PC-3 (cell line): ENCODE results near the gene RAB9B. TPM values are rescaled to one million over a fixed set of nuclear protein-coding genes. Genes with fewer than 3 reads are reported as not detected.

Source experiments
- ATAC-seq: fragments of 200-7000 bp; cut with Tn5 transposase; 2 replicates; pipeline ENCODE4 v1.9.1; 2020; ENCODE audit warnings: mild to moderate bottlenecking, moderate library complexity
- BruUV-seq: library from RNA; stranded (reverse); fragments of 400-500 nt; replicated peaks from 2 replicates; lab custom pipeline; 2021; lab: Mats Ljungman, UMichigan
- CTCF ChIA-PET: fragments of 300-600 bp; sonication (Branson Sonifier 250); formaldehyde crosslinking; loops from one replicate; lab custom pipeline; 2022; ENCODE audit warnings: antibody characterized with exemption; lab: Charles Lee
- POLR2A ChIA-PET: fragments of 300-600 bp; sonication (Branson Sonifier 250); formaldehyde crosslinking; loops from one replicate; lab custom pipeline; 2022; ENCODE audit warnings: antibody characterized with exemption; ENCODE audit not compliant: unreplicated experiment; lab: Charles Lee
- DNase-seq: peaks from one replicate; pipeline ENCODE4 v3.0.0-alpha.2; 2015
- H2AFZ ChIP-seq: fragments of 300-600 bp; sonication (generic); 2 replicates; pipeline ENCODE4 v1.6.0; 2016; ENCODE audit warnings: antibody characterized with exemption, low read length
- H3F3A ChIP-seq: fragments of 300-600 bp; sonication (generic); one replicate; pipeline ENCODE4 v1.6.0; 2017; ENCODE audit warnings: antibody characterized with exemption, low read length, control low read depth, mild to moderate bottlenecking; ENCODE audit not compliant: unreplicated experiment
- H3K27ac ChIP-seq: fragments of 300-600 bp; sonication (generic); 2 replicates; pipeline ENCODE4 v1.5.1; 2016; ENCODE audit warnings: mild to moderate bottlenecking, low read length
- H3K27me3 ChIP-seq: fragments of 300-600 bp; sonication (generic); 2 replicates; pipeline ENCODE4 v1.6.1; 2016; ENCODE audit warnings: low read length, mixed read lengths
- H3K36me3 ChIP-seq: fragments of 300-600 bp; sonication (generic); 2 replicates; pipeline ENCODE4 v1.6.1; 2016; ENCODE audit warnings: low read depth, mixed run types, low read length, mixed read lengths
- H3K4me1 ChIP-seq: fragments of 300-600 bp; sonication (generic); 2 replicates; pipeline ENCODE4 v1.5.1; 2016; ENCODE audit warnings: low read length; ENCODE audit not compliant: insufficient read depth
- H3K4me2 ChIP-seq: fragments of 300-600 bp; sonication (generic); 2 replicates; pipeline ENCODE4 v1.6.0; 2016; ENCODE audit warnings: low read length
- H3K4me3 ChIP-seq: fragments of 300-600 bp; sonication (generic); 2 replicates; pipeline ENCODE4 v1.5.1; 2016; ENCODE audit warnings: mild to moderate bottlenecking, low read length, mixed read lengths
- H3K79me2 ChIP-seq: fragments of 300-600 bp; sonication (generic); 2 replicates; pipeline ENCODE4 v1.6.1; 2017; ENCODE audit warnings: low read length, mixed read lengths
- H3K9ac ChIP-seq: fragments of 300-600 bp; sonication (generic); 2 replicates; pipeline ENCODE4 v1.6.0; 2016; ENCODE audit warnings: mild to moderate bottlenecking, low read length
- H3K9me2 ChIP-seq: fragments of 300-600 bp; sonication (generic); replicated peaks from 2 replicates; pipeline ENCODE4 v1.6.1; 2016; ENCODE audit warnings: mixed run types, low read length, mixed read lengths
- H3K9me3 ChIP-seq: fragments of 300-600 bp; sonication (generic); 2 replicates; pipeline ENCODE4 v1.6.1; 2016; ENCODE audit warnings: low read length, mixed read lengths
- H4K20me1 ChIP-seq: fragments of 300-600 bp; sonication (generic); 2 replicates; pipeline ENCODE4 v1.6.1; 2016; ENCODE audit warnings: low read length, mixed read lengths
- EZH2 ChIP-seq: fragments of 300-600 bp; sonication (generic); IDR thresholded peaks from one replicate; pipeline ENCODE4 v1.6.1; 2017; ENCODE audit warnings: antibody characterized with exemption, mild to moderate bottlenecking, low read length; ENCODE audit not compliant: unreplicated experiment
- EZH2phosphoT487 ChIP-seq: fragments of 300-600 bp; sonication (generic); IDR thresholded peaks from 2 replicates; pipeline ENCODE4 v1.6.1; 2018; ENCODE audit warnings: mild to moderate bottlenecking, antibody characterized with exemption, low read length, borderline replicate concordance
- intact Hi-C: fragments of 100-400 bp; cut with micrococcal nuclease; formaldehyde crosslinking; loops from 2 replicates; pipeline ENCODE4 v1.9.0; 2023
- total RNA-seq: library from RNA; depleted of rRNA; stranded (reverse); fragments of >200 nt; gene quantifications from 2 replicates; pipeline ENCODE4 v1.2.3, GENCODE V29; 2014; rRNA removed
- TF ChIP-seq, protein P1 (sequence below): fragments of 300-600 bp; sonication (generic); conservative IDR thresholded peaks from 2 replicates; pipeline ENCODE4 v1.5.1; 2017; ENCODE audit warnings: antibody characterized with exemption, low read depth, mild to moderate bottlenecking, low read length

Gene RAB9B
- total RNA-seq, 1 experiment from 2014 or later = 1.5 TPM

DNA sequence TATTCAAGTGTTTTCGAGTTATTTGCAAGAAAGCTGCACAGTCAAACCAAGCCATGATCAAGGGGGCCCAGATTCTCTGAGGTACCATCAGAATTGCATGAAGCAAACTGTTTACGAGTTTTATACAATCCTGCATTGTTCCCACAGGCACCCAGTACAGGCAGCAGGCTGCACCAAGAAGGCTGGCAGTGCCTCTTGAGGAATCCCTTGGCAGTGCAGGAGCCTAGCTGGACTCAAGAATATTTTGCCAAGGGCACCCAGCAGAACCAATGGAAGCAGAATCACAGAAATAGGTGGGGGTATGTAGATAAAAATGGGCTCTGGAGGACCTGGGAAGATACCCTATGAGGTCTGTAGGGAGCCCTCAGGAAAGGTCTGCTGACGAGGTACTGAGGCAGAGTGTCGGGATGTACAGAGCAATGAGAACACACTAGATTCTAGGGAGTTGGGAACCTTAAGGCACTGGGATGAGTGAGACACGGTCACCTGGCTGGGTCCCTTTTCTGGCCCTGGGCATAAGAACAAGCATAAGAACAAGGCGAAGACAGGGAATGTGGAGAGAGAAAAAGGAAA is 57.9 kb downstream of the RAB9B start:
- ATAC-seq = peak; percentile 89

DNA sequence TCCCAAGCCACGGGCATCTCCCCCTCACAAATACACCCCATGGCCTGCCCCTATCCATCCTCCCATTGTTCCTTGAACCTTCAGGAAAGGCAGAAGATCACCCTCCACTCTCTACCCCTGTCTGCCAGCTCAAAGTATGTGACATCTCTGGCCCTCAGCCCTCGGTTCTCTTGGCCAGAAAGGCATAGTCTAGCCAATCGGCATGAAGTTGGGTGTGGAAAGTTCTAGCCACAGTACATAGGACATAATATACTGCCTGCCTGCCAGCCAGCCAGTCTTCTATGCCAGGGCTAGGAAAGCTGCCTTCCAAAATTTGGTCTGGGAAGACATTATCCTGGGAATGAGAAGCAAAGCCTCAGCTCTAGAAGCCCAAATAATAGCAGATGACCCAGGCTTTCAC is 58.6 kb downstream of the RAB9B start:
- Histone ChIP-seq H3K27me3 (peaks cover 4% of the 10 kb centered on the region; the same call in 1 of the 2 replicates), H2AFZ (no peak overlapping the region), H3K79me2 (no peaks in the 10 kb centered on the region), H3K9me2 (no peaks in the 10 kb centered on the region), H3K4me2 (no peak overlapping the region), H3K9me3 (no peaks in the 10 kb centered on the region), H4K20me1 (no peaks in the 10 kb centered on the region), H3K4me3 (no peak overlapping the region), H3K36me3 (no peaks in the 10 kb centered on the region), H3K27ac (no peak overlapping the region), H3K4me1 (no peaks in the 10 kb centered on the region), H3F3A (no peaks in the 10 kb centered on the region), H3K9ac (no peak overlapping the region)
- ATAC-seq = no peak
- TF ChIP-seq, protein P1, sequence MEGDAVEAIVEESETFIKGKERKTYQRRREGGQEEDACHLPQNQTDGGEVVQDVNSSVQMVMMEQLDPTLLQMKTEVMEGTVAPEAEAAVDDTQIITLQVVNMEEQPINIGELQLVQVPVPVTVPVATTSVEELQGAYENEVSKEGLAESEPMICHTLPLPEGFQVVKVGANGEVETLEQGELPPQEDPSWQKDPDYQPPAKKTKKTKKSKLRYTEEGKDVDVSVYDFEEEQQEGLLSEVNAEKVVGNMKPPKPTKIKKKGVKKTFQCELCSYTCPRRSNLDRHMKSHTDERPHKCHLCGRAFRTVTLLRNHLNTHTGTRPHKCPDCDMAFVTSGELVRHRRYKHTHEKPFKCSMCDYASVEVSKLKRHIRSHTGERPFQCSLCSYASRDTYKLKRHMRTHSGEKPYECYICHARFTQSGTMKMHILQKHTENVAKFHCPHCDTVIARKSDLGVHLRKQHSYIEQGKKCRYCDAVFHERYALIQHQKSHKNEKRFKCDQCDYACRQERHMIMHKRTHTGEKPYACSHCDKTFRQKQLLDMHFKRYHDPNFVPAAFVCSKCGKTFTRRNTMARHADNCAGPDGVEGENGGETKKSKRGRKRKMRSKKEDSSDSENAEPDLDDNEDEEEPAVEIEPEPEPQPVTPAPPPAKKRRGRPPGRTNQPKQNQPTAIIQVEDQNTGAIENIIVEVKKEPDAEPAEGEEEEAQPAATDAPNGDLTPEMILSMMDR = no peak
- TF ChIP-seq EZH2 = no peak
- no peak for TF ChIP-seq EZH2phosphoT487
- DNase-seq = no peak
- intact Hi-C loops = no loop called here
- no TSS peak for BruUV-seq
- ChIA-PET POLR2A (no interaction called here), CTCF (no interaction called here)

More for the DNA sequence above, 57.9 kb downstream of the RAB9B start:
- BruUV-seq = no TSS peak
- Histone ChIP-seq H3K4me2 (no peak overlapping the region), H2AFZ (no peak overlapping the region), H3K9me3 (no peaks in the 10 kb centered on the region), H3K9me2 (no peaks in the 10 kb centered on the region), H3K4me3 (no peak overlapping the region), H3K36me3 (no peaks in the 10 kb centered on the region), H3K4me1 (no peaks in the 10 kb centered on the region), H3K27ac (no peak overlapping the region), H4K20me1 (no peaks in the 10 kb centered on the region), H3K79me2 (no peaks in the 10 kb centered on the region), H3K27me3 (peaks cover 4% of the 10 kb centered on the region; the same call in 1 of the 2 replicates), H3F3A (no peaks in the 10 kb centered on the region), H3K9ac (no peak overlapping the region)
- CTCF ChIA-PET = interaction anchor here (0.6 kb wide), 1 partner anchor 87 kb away, joined by 23 read pairs; no protein-coding TSS in a partner anchor
- POLR2A ChIA-PET = no interaction called here
- intact Hi-C loops = loop anchor here (1.0 kb wide), 3 partner anchors 63 to 241 kb away; no protein-coding TSS in a partner anchor
- DNase-seq = peak; percentile 72
- no peak for TF ChIP-seq EZH2
- no peak for TF ChIP-seq EZH2phosphoT487
- TF ChIP-seq, protein P1 = peak; percentile 78

Other genes starting within 250 kb of the RAB9B start
- 29.8 and 40.8 TPM in 2 replicates for gene TCEAL4, start 246.7 kb downstream of the RAB9B start, total RNA-seq
- 18.3 and 21.1 TPM in 2 replicates for gene TCEAL3, start 224.3 kb downstream of the RAB9B start, total RNA-seq
- 22.8 and 26.3 TPM in 2 replicates for gene TCEAL1, start 203.3 kb downstream of the RAB9B start, total RNA-seq
- gene MORF4L2, start 145.6 kb downstream of the RAB9B start, total RNA-seq = 349 and 414 TPM in 2 replicates
- gene TMEM31, start 121.3 kb downstream of the RAB9B start, total RNA-seq = 0.40 TPM in 1 of 2 replicates, not detected in the other
- gene PLP1, start 55.4 kb downstream of the RAB9B start, total RNA-seq = not detected in 2 replicates
- gene TMSB15B, start 130.4 kb upstream of the RAB9B start, total RNA-seq = 3.1 and 7.7 TPM in 2 replicates
- not detected in 2 replicates for gene H2BW1, start 181.5 kb upstream of the RAB9B start, total RNA-seq
- not detected in 2 replicates for gene H2BW2, start 207.7 kb upstream of the RAB9B start, total RNA-seq
- gene TMSB15C, start 244.0 kb upstream of the RAB9B start, total RNA-seq = 3.5 and 4.6 TPM in 2 replicates